Measurements from ENCODE around the gene BABAM1. TPM values are rescaled to one million over a fixed set of nuclear protein-coding genes. Genes with fewer than 3 reads are reported as not detected.
"Not testable (repeated sequence)": the region's sequence is repeated elsewhere in the genome, so short reads cannot be mapped to it uniquely, and the experiment has no call there.

The BABAM1 gene
- total and polyA plus RNA-seq, 9 donors: 37.4 to 99.1 (median 57.9) TPM

DNA sequence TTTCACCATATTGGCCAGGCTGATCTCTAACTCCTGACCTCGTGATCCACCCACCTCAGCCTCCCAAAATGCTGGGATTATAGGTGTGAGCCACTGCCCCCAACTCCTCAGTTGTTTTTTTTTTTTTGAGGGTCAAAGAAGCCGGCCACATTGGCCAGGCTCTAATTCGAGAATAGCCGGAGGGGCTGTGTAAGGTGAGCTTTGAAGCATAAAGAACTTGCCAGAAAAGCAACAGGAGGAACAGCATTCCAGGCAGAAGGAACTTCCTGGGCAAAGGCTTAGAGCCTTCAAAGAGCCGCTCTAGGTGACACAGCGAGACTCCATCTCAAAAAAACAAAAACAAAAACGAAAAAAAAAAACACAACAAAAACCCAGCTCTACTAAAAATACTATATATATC lies 1.2 kb upstream of the BABAM1 start:
- Histone ChIP-seq H3K27ac (no peak overlapping the region), H3K27me3 (no peaks in the 10 kb centered on the region), H3K9me3 (no peaks in the 10 kb centered on the region), H3K4me3 (no peak overlapping the region), H3K36me3 (no peaks in the 10 kb centered on the region), H3K4me1 (ENCODE audit: insufficient read depth) (peaks cover 4% of the 10 kb centered on the region)
- TF ChIP-seq, protein P1, sequence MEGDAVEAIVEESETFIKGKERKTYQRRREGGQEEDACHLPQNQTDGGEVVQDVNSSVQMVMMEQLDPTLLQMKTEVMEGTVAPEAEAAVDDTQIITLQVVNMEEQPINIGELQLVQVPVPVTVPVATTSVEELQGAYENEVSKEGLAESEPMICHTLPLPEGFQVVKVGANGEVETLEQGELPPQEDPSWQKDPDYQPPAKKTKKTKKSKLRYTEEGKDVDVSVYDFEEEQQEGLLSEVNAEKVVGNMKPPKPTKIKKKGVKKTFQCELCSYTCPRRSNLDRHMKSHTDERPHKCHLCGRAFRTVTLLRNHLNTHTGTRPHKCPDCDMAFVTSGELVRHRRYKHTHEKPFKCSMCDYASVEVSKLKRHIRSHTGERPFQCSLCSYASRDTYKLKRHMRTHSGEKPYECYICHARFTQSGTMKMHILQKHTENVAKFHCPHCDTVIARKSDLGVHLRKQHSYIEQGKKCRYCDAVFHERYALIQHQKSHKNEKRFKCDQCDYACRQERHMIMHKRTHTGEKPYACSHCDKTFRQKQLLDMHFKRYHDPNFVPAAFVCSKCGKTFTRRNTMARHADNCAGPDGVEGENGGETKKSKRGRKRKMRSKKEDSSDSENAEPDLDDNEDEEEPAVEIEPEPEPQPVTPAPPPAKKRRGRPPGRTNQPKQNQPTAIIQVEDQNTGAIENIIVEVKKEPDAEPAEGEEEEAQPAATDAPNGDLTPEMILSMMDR (IDR thresholded peaks at IDR 0.05): no peak
- TF ChIP-seq POLR2A (IDR thresholded peaks at IDR 0.05) (no peak), EP300 (IDR thresholded peaks at IDR 0.05) (no peak)
- intact Hi-C loops (cut with DNase I): loop anchor here in 1 of 4 donors (5.0 kb wide), 1 partner anchor 54 kb away; no protein-coding TSS in a partner anchor
- DNase-seq: no peak
- 89 to 93% (median 91%) methylated on average over 7 of the region's 7 CpGs for WGBS, 3 donors

DNA sequence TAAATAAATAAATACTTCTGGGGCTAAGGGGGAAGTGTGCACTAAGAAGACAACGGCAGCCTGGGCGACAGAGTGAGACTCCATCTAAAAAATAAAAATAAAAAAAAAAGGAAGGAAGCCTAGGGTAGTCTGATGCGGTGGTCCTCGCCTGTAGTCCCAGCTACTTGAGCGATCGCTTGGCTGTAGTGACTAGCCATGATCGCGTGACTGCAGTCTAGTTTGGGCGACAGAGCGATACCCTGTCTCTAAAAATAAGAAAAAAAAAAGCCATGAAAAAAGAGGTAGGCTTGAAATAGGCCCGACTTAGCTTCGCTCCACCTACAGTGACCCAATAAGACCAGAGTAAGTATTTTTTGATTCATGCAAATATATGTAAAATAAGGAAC lies 661 bp upstream of the BABAM1 start:
- no peak for DNase-seq
- 72 to 74% (median 73%) methylated on average over 12 of the region's 12 CpGs for WGBS, 3 donors
- TF ChIP-seq POLR2A (IDR thresholded peaks at IDR 0.05): no peak
- TF ChIP-seq, protein P1 (IDR thresholded peaks at IDR 0.05): no peak
- no peak for TF ChIP-seq EP300 (IDR thresholded peaks at IDR 0.05)
- H3K27me3 ChIP-seq: no peaks in the 10 kb centered on the region
- H3K4me1 ChIP-seq (ENCODE audit: insufficient read depth): peaks cover 4% of the 10 kb centered on the region
- intact Hi-C loops (cut with DNase I): loop anchor here in 1 of 4 donors (5.0 kb wide), 1 partner anchor 54 kb away; no protein-coding TSS in a partner anchor
- no peak overlapping the region for H3K4me3 ChIP-seq
- H3K27ac ChIP-seq: no peak overlapping the region
- no peaks in the 10 kb centered on the region for H3K9me3 ChIP-seq
- H3K36me3 ChIP-seq: no peaks in the 10 kb centered on the region

DNA sequence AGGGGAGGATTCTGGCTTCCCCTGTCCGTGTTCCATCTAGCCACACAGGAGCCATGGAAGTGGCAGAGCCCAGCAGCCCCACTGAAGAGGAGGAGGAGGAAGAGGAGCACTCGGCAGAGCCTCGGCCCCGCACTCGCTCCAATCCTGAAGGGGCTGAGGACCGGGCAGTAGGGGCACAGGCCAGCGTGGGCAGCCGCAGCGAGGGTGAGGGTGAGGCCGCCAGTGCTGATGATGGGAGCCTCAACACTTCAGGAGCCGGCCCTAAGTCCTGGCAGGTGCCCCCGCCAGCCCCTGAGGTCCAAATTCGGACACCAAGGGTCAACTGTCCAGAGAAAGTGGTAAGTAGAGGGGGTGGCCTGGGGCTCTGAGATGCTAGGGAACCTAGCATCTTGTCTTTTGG lies 1.5 kb downstream of the BABAM1 start:
- no peaks in the 10 kb centered on the region for H3K27me3 ChIP-seq
- peaks cover 4% of the 10 kb centered on the region for H3K4me1 ChIP-seq (ENCODE audit: insufficient read depth)
- no peaks in the 10 kb centered on the region for H3K36me3 ChIP-seq
- DNase-seq: no peak
- H3K27ac ChIP-seq: no peak overlapping the region
- intact Hi-C loops (cut with DNase I): loop anchor here in 1 of 4 donors (5.0 kb wide), 1 partner anchor 56 kb away; no protein-coding TSS in a partner anchor
- no peak overlapping the region for H3K4me3 ChIP-seq
- TF ChIP-seq POLR2A (IDR thresholded peaks at IDR 0.05) (no peak), EP300 (IDR thresholded peaks at IDR 0.05) (no peak)
- TF ChIP-seq, protein P1 (IDR thresholded peaks at IDR 0.05): no peak
- H3K9me3 ChIP-seq: no peaks in the 10 kb centered on the region
- 80 to 92% (median 90%) methylated on average over 13 of the region's 13 CpGs for WGBS, 3 donors

DNA sequence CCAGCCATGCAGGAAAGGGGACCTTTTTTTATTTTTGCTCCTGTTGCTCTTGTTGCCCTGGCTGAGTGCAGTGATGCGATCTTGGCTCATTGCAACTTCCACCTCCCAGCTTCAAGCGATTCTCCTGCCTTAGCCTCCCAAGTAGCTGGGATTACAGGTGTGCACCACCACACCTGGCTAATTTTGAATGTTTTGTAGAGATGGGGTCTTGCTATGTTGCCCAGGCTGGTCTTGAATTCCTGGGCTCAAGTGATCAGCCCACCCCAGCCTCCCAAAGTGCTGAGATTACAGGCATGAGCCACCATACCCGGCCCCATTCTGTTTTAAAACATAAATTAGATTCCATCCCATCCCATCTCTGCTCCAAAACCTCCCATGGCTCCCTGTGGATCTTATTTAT lies 7.6 kb downstream of the BABAM1 start:
- H3K36me3 ChIP-seq: not testable (repeated sequence)

DNA sequence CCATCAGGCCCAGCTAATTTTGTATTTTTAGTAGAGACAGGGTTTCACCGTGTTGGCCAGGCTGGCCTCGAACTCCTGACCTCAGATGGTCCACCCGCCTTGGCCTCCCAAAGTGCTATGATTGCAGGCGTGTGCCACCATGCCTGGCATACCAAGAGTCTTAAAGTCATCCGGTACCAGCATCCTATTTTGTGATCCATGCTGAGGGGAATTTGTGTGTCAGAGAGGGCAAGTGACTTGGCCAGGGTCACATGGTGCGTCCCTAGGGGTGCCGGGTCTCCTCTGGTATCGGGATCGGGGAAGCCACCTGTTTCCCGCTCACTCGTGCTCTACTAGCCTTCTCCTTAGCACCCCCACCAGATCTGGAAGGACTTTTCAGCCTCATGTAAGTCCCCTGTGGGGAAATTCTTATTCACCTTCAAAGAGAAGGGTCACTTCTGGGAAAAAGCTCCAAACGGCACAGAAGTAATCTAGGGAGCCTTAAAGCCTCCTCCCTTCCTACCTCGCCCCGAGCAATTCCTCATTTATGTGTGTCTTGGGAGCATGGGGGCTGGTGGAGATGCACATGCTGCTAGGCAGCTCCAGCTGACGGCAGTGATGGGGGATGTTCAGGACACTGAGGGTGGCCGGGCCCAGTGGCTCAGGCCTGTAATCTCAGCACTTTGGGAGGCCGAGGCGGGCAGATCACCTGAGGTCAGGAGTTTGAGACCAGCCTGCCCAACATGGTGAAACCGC lies 8.4 kb downstream of the BABAM1 start:
- Histone ChIP-seq H3K27ac (no peak overlapping the region), H3K27me3 (no peaks in the 10 kb centered on the region), H3K4me3 (no peak overlapping the region), H3K4me1 (ENCODE audit: insufficient read depth) (no peaks in the 10 kb centered on the region), H3K36me3 (no peaks in the 10 kb centered on the region), H3K9me3 (no peaks in the 10 kb centered on the region)
- no peak for DNase-seq
- WGBS, 3 donors: 86 to 90% (median 87%) methylated on average over 19 of the region's 19 CpGs
- TF ChIP-seq, protein P1 (IDR thresholded peaks at IDR 0.05): no peak
- no peak for TF ChIP-seq EP300 (IDR thresholded peaks at IDR 0.05)
- TF ChIP-seq POLR2A (IDR thresholded peaks at IDR 0.05): no peak
- intact Hi-C loops (cut with DNase I): loop anchor here in 1 of 4 donors (10.0 kb wide), 2 partner anchors 71 to 451 kb away; partner anchors contain the start of gene SIN3B

More for the DNA sequence above, 7.6 kb downstream of the BABAM1 start:
- intact Hi-C loops (cut with DNase I): loop anchor here in 1 of 4 donors (10.0 kb wide), 2 partner anchors 70 to 450 kb away; partner anchors contain the start of gene SIN3B
- H3K9me3 ChIP-seq; H3K4me3 ChIP-seq; H3K27ac ChIP-seq; H3K4me1 ChIP-seq (ENCODE audit: insufficient read depth); H3K27me3 ChIP-seq; DNase-seq: not testable (repeated sequence)
- 98 to 99% (median 98%) methylated on average over 3 of the region's 3 CpGs for WGBS, 3 donors

Data from ovary (tissue), 9 donors.